Activated B cell treated with CpG ODN at 0.5 μM for 24 hours (primary cell): ENCODE measurements around the gene APOBEC3H. TPM values are rescaled to one million over a fixed set of nuclear protein-coding genes. Genes with fewer than 3 reads are reported as not detected.

Experiments
- ATAC-seq: fragments of 200-7000 bp; cut with Tn5 transposase; one replicate; pipeline ENCODE4 v1.10.0; 2021; ENCODE audit warnings: low read depth, mild to moderate bottlenecking, moderate library complexity
- CTCF ChIA-PET: fragments of 350-600 bp; sonication (Branson Sonifier 250); formaldehyde crosslinking; loops from one replicate; lab custom pipeline; 2021; ENCODE audit warnings: antibody characterized with exemption; lab: Charles Lee
- POLR2A ChIA-PET: fragments of 350-600 bp; sonication (Branson Sonifier 250); formaldehyde crosslinking; loops from one replicate; lab custom pipeline; 2021; ENCODE audit warnings: antibody characterized with exemption; lab: Charles Lee
- DNase-seq: peaks from one replicate; pipeline ENCODE4 v3.0.0; 2022
- H3K27ac Mint-ChIP-seq: one replicate; pipeline ENCODE4 v1.8.0; 2020; ENCODE audit warnings: mixed read lengths
- H3K27me3 Mint-ChIP-seq: one replicate; pipeline ENCODE4 v1.8.0; 2021; ENCODE audit warnings: mixed read lengths
- H3K36me3 Mint-ChIP-seq: one replicate; pipeline ENCODE4 v1.8.0; 2021; ENCODE audit warnings: low read depth, mixed read lengths
- H3K4me1 Mint-ChIP-seq: one replicate; pipeline ENCODE4 v1.8.0; 2021; ENCODE audit warnings: mixed read lengths
- H3K4me3 Mint-ChIP-seq: one replicate; pipeline ENCODE4 v1.8.0; 2020; ENCODE audit warnings: mild to moderate bottlenecking, mixed read lengths
- H3K9me3 Mint-ChIP-seq: one replicate; pipeline ENCODE4 v1.8.0; 2020; ENCODE audit warnings: mixed read lengths
- intact Hi-C: fragments of 100-400 bp; cut with micrococcal nuclease; formaldehyde crosslinking; loops from one replicate; pipeline ENCODE4 v1.15.1; 2024
- total RNA-seq: library from RNA; stranded (reverse); gene quantifications from 2 replicates; pipeline ENCODE4 v1.2.3, GENCODE V29; 2022
- TF ChIP-seq, protein P1 (sequence below): fragments of 200-600 bp; IDR thresholded peaks from one replicate; pipeline ENCODE4 v1.8.0; 2022; ENCODE audit warnings: antibody characterized with exemption, mild to moderate bottlenecking

APOBEC3H gene
- total RNA-seq, 1 donor from 2014 or later, result 1.4 TPM

DNA sequence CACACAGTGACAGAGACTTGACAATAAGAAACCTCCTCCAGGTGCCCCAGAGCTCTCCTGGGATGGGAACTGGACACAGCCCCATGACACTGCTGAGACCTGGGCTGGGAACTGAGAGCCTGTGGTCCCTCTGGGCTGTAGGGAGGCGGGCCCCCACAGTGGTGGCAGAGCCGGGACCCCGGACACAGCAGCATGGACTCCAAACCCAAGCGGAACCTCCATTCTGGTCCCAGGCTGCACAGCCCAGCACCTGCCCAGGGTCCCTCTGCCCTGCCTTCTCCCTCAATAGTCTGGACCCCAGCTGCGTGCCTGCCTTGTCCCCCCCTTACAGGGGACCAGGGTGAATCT is 8.4 kb upstream of the APOBEC3H start:
- Mint-ChIP-seq H3K4me1 (peaks cover 42% of the 10 kb centered on the region), H3K27me3 (no peaks in the 10 kb centered on the region), H3K4me3 (no peak overlapping the region), H3K9me3 (no peaks in the 10 kb centered on the region), H3K27ac (no peak overlapping the region), H3K36me3 (peaks cover 40% of the 10 kb centered on the region)
- ChIA-PET CTCF (no interaction called here), POLR2A (interaction anchor here (0.5 to 3.2 kb wide), 2 partner anchors 10 to 13 kb away, joined by 12 to 16 read pairs; no protein-coding TSS in a partner anchor)
- TF ChIP-seq, protein P1, sequence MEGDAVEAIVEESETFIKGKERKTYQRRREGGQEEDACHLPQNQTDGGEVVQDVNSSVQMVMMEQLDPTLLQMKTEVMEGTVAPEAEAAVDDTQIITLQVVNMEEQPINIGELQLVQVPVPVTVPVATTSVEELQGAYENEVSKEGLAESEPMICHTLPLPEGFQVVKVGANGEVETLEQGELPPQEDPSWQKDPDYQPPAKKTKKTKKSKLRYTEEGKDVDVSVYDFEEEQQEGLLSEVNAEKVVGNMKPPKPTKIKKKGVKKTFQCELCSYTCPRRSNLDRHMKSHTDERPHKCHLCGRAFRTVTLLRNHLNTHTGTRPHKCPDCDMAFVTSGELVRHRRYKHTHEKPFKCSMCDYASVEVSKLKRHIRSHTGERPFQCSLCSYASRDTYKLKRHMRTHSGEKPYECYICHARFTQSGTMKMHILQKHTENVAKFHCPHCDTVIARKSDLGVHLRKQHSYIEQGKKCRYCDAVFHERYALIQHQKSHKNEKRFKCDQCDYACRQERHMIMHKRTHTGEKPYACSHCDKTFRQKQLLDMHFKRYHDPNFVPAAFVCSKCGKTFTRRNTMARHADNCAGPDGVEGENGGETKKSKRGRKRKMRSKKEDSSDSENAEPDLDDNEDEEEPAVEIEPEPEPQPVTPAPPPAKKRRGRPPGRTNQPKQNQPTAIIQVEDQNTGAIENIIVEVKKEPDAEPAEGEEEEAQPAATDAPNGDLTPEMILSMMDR, result no peak
- intact Hi-C loops, result no loop called here
- DNase-seq, result no peak
- ATAC-seq, result no peak

GRCh38 chr22:39089928-39090327 is 7.1 kb upstream of the APOBEC3H start:
- H3K4me3 Mint-ChIP-seq, result no peak overlapping the region
- TF ChIP-seq, protein P1, result no peak
- DNase-seq (no peak), ATAC-seq (no peak)
- peak overlapping the region; percentile 4 for H3K27ac Mint-ChIP-seq
- H3K4me1 Mint-ChIP-seq, result peaks cover 50% of the 10 kb centered on the region
- intact Hi-C loops, result no loop called here
- ChIA-PET CTCF (interaction anchor here (0.9 kb wide), 1 partner anchor 12 kb away, joined by 3 read pairs; no protein-coding TSS in a partner anchor), POLR2A (interaction anchor here (0.7 to 1.3 kb wide), 3 partner anchors 9 to 29 kb away, joined by 3 to 4 read pairs (median 3); partner anchors contain the start of gene APOBEC3G)
- H3K9me3 Mint-ChIP-seq, result no peaks in the 10 kb centered on the region
- no peaks in the 10 kb centered on the region for H3K27me3 Mint-ChIP-seq
- H3K36me3 Mint-ChIP-seq, result peaks cover 34% of the 10 kb centered on the region

DNA sequence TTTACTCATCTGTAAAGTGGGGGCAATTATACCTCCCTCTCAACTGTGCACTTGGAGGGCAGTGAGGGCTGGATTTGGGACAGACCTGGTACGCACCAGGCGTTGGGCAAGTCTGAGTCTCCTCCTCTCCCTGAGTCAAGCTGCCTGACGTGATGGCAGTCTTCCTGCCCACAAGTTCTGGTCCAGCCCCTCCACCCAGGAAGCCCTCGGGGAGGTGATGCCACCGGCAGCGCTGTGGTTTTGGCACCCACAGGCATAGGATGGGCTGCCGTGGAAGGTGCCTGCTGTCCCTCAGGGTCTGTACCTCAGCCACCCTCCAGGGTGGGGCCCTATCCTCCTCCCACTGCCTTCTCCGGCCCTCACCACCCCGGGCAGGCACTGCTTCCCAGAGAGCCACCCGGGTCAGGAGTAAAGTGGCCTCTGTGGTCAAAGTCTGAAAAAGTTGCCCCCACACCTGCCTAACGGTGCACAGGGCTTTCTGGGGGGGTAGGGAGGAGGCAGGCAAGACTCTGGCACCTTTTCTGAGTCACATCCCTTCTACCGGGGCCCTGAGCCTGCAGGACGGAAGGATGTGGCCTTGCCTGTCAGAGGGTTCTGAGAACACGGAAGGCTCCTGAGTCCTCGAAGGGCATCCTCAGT is 6.5 kb upstream of the APOBEC3H start:
- DNase-seq, result no peak
- Mint-ChIP-seq H3K9me3 (no peaks in the 10 kb centered on the region), H3K27me3 (no peaks in the 10 kb centered on the region), H3K4me3 (no peak overlapping the region), H3K4me1 (peaks cover 53% of the 10 kb centered on the region), H3K36me3 (peaks cover 29% of the 10 kb centered on the region), H3K27ac (peak overlapping the region; percentile 35)
- ChIA-PET CTCF (no interaction called here), POLR2A (interaction anchor here (0.6 to 1.3 kb wide), 5 partner anchors 8 to 201 kb away, joined by 3 to 6 read pairs (median 3); no protein-coding TSS in a partner anchor)
- TF ChIP-seq, protein P1, result no peak
- intact Hi-C loops, result no loop called here
- ATAC-seq, result peak; percentile 60

DNA sequence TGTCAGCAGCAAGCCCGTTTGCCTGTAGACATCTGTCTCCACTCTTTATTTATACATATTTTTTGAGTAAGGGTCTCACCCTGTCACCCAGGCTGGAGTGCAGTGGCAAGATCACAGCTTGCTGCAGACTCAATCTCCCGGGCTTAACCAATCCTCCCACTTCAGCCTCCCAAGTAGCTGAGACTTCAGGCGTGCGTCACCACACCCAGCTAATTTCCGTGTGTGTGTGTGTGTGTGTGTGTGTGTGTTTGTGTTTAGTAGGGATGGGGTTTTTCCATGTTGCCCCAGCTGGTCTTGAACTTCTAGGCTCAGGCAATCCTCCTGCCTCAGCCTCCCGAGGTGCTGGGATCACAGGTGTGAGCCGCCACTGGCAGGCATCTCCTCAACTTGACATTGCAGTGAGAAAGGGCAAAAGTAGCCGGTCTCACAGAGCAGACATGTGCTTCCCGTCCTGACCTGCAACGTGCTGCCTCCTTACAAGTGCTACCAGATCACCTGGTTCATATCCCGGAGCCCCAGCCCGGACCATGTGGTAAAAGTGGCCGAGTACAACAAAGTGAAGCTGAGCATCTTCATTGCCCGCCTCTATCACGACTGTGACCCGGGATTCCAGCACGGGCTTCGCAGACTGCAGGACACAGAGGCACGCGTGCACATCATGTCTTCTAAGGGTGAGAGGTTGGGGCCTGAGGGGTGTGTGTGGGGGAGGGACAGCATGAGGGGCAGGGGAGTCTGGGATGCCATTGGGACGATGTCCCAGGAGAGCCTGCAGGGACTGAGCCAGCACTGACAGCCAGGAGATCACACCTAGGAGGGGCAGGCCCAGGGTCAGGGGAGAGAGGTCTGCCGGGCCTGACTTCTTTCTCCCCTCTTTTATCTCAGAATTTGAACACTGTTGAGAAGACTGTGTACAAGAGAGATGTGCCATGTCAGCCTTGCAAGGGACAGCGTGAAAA is 5.6 kb upstream of the APOBEC3H start:
- Mint-ChIP-seq H3K27ac (peak overlapping the region; percentile 18), H3K27me3 (no peaks in the 10 kb centered on the region), H3K36me3 (peaks cover 20% of the 10 kb centered on the region), H3K4me1 (peaks cover 60% of the 10 kb centered on the region), H3K4me3 (no peak overlapping the region), H3K9me3 (no peaks in the 10 kb centered on the region)
- ChIA-PET CTCF (interaction anchor here (1.5 kb wide), 1 partner anchor 83 kb away, joined by 3 read pairs; no protein-coding TSS in a partner anchor), POLR2A (interaction anchor here (0.6 to 1.0 kb wide), 5 partner anchors 13 to 202 kb away, joined by 3 to 9 read pairs (median 3); no protein-coding TSS in a partner anchor)
- DNase-seq, result no peak
- ATAC-seq, result no peak
- TF ChIP-seq, protein P1, result no peak
- intact Hi-C loops, result no loop called here
